Left ventricle myocardium inferior (tissue), 1 donor: ENCODE measurements around the gene CRABP2. TPM values are rescaled to one million over a fixed set of nuclear protein-coding genes. Genes with fewer than 3 reads are reported as not detected.

Source experiments
- DNase-seq: peaks from one replicate; pipeline ENCODE4 v3.0.0-alpha.2; 2020
- H3K27ac ChIP-seq: fragments of 200-600 bp; replicated peaks from 2 replicates; pipeline ENCODE4 v1.8.0; 2021
- H3K27me3 ChIP-seq: fragments of 200-600 bp; 2 replicates; pipeline ENCODE4 v1.8.0; 2021; ENCODE audit warnings: low read depth
- H3K36me3 ChIP-seq: fragments of 200-600 bp; 2 replicates; pipeline ENCODE4 v1.8.0; 2021
- H3K4me1 ChIP-seq: fragments of 200-600 bp; 2 replicates; pipeline ENCODE4 v1.8.0; 2021
- H3K4me3 ChIP-seq: fragments of 200-600 bp; 2 replicates; pipeline ENCODE4 v1.8.0; 2021; ENCODE audit warnings: mild to moderate bottlenecking, moderate library complexity
- H3K9me3 ChIP-seq: fragments of 200-600 bp; replicated peaks from 2 replicates; pipeline ENCODE4 v1.8.0; 2021
- CTCF ChIP-seq: fragments of 200-600 bp; IDR thresholded peaks from 2 replicates; pipeline ENCODE4 v1.8.0; 2021; ENCODE audit warnings: antibody characterized with exemption, mild to moderate bottlenecking, borderline replicate concordance
- intact Hi-C: fragments of 100-400 bp; cut with micrococcal nuclease; formaldehyde crosslinking; loops from one replicate; pipeline ENCODE4 v1.11.0; 2022
- long read RNA-seq: library from polyadenylated mRNA; unstranded; transcript quantifications from one replicate; pipeline ENCODE4 v2.0.0, GENCODE V29; 2021
- total RNA-seq: library from RNA; stranded (reverse); fragmentation: NEBNext Ultra II Directional; extraction: Animal tissue kit (Norgen Biotek cat#: 25700); gene quantifications from one replicate; pipeline ENCODE4 v1.2.1, GENCODE V29; 2021
- donor health status: DM: no; HTN: yes; CAD: no; lungs with severe emphysema.

CRABP2 gene
- 0.60 TPM for total RNA-seq
- long read RNA-seq = 0 reads

GRCh38 chr1:156705321-156705917, at the start of gene CRABP2:
Gene CRABP2 (minus strand): TSS chr1:156705583. CDS start chr1:156705446, 137 bp downstream.
- Histone ChIP-seq H3K4me3 (peak within 1 kb of the TSS; percentile 66), H3K27me3 (peaks cover 64% of the 10 kb centered on the region), H3K9me3 (no peaks in the 10 kb centered on the region), H3K27ac (peak within 1 kb of the TSS; percentile 73), H3K4me1 (peaks cover 42% of the 10 kb centered on the region), H3K36me3 (no peaks in the 10 kb centered on the region)
- intact Hi-C loops = no loop called here
- no peak for TF ChIP-seq CTCF
- no peak for DNase-seq

GRCh38 chr1:156754219-156754618, 48.8 kb upstream of the CRABP2 start:
- no peak for DNase-seq
- intact Hi-C loops = no loop called here

GRCh38 chr1:156752843-156753482, 47.6 kb upstream of the CRABP2 start:
- peaks cover 61% of the 10 kb centered on the region for H3K4me1 ChIP-seq
- H3K4me3 ChIP-seq = peak overlapping the region; percentile 99
- intact Hi-C loops = no loop called here
- DNase-seq = no peak
- H3K36me3 ChIP-seq = no peaks in the 10 kb centered on the region
- H3K27ac ChIP-seq = peak overlapping the region; percentile 98
- H3K27me3 ChIP-seq = no peaks in the 10 kb centered on the region
- no peaks in the 10 kb centered on the region for H3K9me3 ChIP-seq
- TF ChIP-seq CTCF = no peak

More at GRCh38 chr1:156754219-156754618, 48.8 kb upstream of the CRABP2 start:
- Histone ChIP-seq H3K9me3 (no peaks in the 10 kb centered on the region), H3K4me1 (peaks cover 48% of the 10 kb centered on the region), H3K27ac (no peak overlapping the region), H3K27me3 (no peaks in the 10 kb centered on the region), H3K36me3 (no peaks in the 10 kb centered on the region), H3K4me3 (no peak overlapping the region)
- TF ChIP-seq CTCF = no peak

GRCh38 chr1:156751757-156752481, 46.5 kb upstream of the CRABP2 start:
- Histone ChIP-seq H3K9me3 (no peaks in the 10 kb centered on the region), H3K27me3 (no peaks in the 10 kb centered on the region), H3K27ac (peak overlapping the region; percentile 98), H3K4me1 (peaks cover 69% of the 10 kb centered on the region), H3K4me3 (peak overlapping the region; percentile 99), H3K36me3 (no peaks in the 10 kb centered on the region)
- TF ChIP-seq CTCF = no peak
- peak; percentile 99 for DNase-seq
- intact Hi-C loops = no loop called here

GRCh38 chr1:156751451-156751756, 46.0 kb upstream of the CRABP2 start, which contains the start of gene HDGF:
Gene HDGF (minus strand): TSS chr1:156751675. CDS start chr1:156751429, 246 bp downstream.
- no peak for DNase-seq
- Histone ChIP-seq H3K36me3 (no peaks in the 10 kb centered on the region), H3K9me3 (no peaks in the 10 kb centered on the region), H3K4me1 (peaks cover 74% of the 10 kb centered on the region), H3K27ac (peak within 1 kb of the TSS; percentile 98), H3K27me3 (no peaks in the 10 kb centered on the region), H3K4me3 (peak within 1 kb of the TSS; percentile 99)
- intact Hi-C loops = no loop called here
- peak; percentile 10 for TF ChIP-seq CTCF
